HepG2 (cell line): ENCODE measurements around the gene GFRA3. TPM values are rescaled to one million over a fixed set of nuclear protein-coding genes. Genes with fewer than 3 reads are reported as not detected.
A peak's percentile ranks its signal among the peaks of the same experiment; 100 is the strongest.

Experiments used
- ATRX ChIP-seq: sonication (generic); formaldehyde crosslinking; IDR thresholded peaks from 2 replicates; pipeline ENCODE4 v1.4.0; 2020; ENCODE audit warnings: missing genetic modification reagents, borderline replicate concordance
- FUBP1 ChIP-seq: sonication (generic); formaldehyde crosslinking; IDR thresholded peaks from 2 replicates; pipeline ENCODE4 v1.5.1; 2020; ENCODE audit warnings: missing genetic modification reagents, mild to moderate bottlenecking, borderline replicate concordance
- GPN1 ChIP-seq: sonication (generic); formaldehyde crosslinking; IDR thresholded peaks from 2 replicates; pipeline ENCODE4 v1.5.1; 2020; ENCODE audit warnings: missing genetic modification reagents, borderline replicate concordance
- IKZF5 ChIP-seq: IDR thresholded peaks from 2 replicates; pipeline ENCODE4 v1.6.1; 2018; ENCODE audit warnings: missing genetic modification reagents, mild to moderate bottlenecking, missing compliant biosample characterization
- JDP2 ChIP-seq: sonication (generic); formaldehyde crosslinking; IDR thresholded peaks from 2 replicates; pipeline ENCODE4 v1.8.1; 2022; ENCODE audit warnings: missing genetic modification reagents, borderline replicate concordance
- JUN ChIP-seq: sonication (generic); formaldehyde crosslinking; IDR thresholded peaks from 2 replicates; pipeline ENCODE4 v1.4.0; 2020; ENCODE audit warnings: mild to moderate bottlenecking, missing genetic modification reagents
- KDM4B ChIP-seq: sonication (generic); formaldehyde crosslinking; IDR thresholded peaks from 2 replicates; pipeline ENCODE4 v1.4.0; 2020; ENCODE audit warnings: missing genetic modification reagents
- MED13 ChIP-seq: sonication (generic); formaldehyde crosslinking; IDR thresholded peaks from 2 replicates; pipeline ENCODE4 v1.5.0; 2020; ENCODE audit warnings: missing genetic modification reagents
- ONECUT2 ChIP-seq: sonication (generic); formaldehyde crosslinking; IDR thresholded peaks from 2 replicates; pipeline ENCODE4 v1.4.0; 2020; ENCODE audit warnings: missing genetic modification reagents
- PAXIP1 ChIP-seq: sonication (generic); formaldehyde crosslinking; conservative IDR thresholded peaks from 2 replicates; pipeline ENCODE4 v1.4.0; 2020; ENCODE audit warnings: mild to moderate bottlenecking, missing genetic modification reagents, moderate library complexity
- RFX5 ChIP-seq: IDR thresholded peaks from 2 replicates; pipeline ENCODE4 v1.6.1; 2011; ENCODE audit warnings: low read depth, low read length, improper control_type of control experiment
- SIN3A ChIP-seq: IDR thresholded peaks from 2 replicates; pipeline ENCODE4 v1.6.1; 2011; ENCODE audit warnings: low read depth, mild to moderate bottlenecking, control low read depth, low read length, borderline replicate concordance
- SOX13 ChIP-seq, 3 experiments: fragments of 450-650 bp in 1 of 3; sonication (generic) in 1 of 3; formaldehyde crosslinking in 1 of 3; IDR thresholded peaks in 2 of 3; conservative IDR thresholded peaks in 1 of 3; 2 replicates each; pipeline versions ENCODE4 v1.5.0 to v1.6.1; 2016 to 2020; ENCODE audit warnings: antibody characterized with exemption in 1 of 3, mild to moderate bottlenecking in 1 of 3, missing compliant biosample characterization in 1 of 3, missing genetic modification reagents in 1 of 3, moderate library complexity in 1 of 3
- U2AF1 ChIP-seq: fragments of 200-400 bp; formaldehyde crosslinking; optimal IDR thresholded peaks from 2 replicates; pipeline ENCODE3; 2017; ENCODE audit warnings: mild to moderate bottlenecking, low read depth, low read length
- ZIK1 ChIP-seq: sonication (generic); formaldehyde crosslinking; IDR thresholded peaks from 2 replicates; pipeline ENCODE4 v1.5.0; 2020; ENCODE audit warnings: mild to moderate bottlenecking, low read depth, missing genetic modification reagents, borderline replicate concordance
- ZNF574 ChIP-seq: sonication (generic); formaldehyde crosslinking; IDR thresholded peaks from 2 replicates; pipeline ENCODE4 v1.4.0; 2020; ENCODE audit warnings: missing genetic modification reagents
- polyA plus RNA-seq, 8 experiments: library from polyadenylated mRNA; depleted of rRNA in 3 of 8; stranded (reverse) in 7 of 8; unstranded in 1 of 8; fragments of >200 nt; fragmentation: Illumina TruSeq in 4 of 8; extraction: Trizol in 4 of 8; gene quantifications; 2 replicates each; pipeline versions ENCODE4 v1.2.1 to v1.2.3, GENCODE V29; 2011 to 2016; ENCODE audit warnings: low read depth in 4 of 8, missing spikeins in 1 of 8, mixed read lengths in 1 of 8; ENCODE audit not compliant: insufficient read depth in 1 of 8
- total RNA-seq, 5 experiments: library from RNA; depleted of rRNA; stranded (reverse); fragments of >200 nt; fragmentation: Illumina TruSeq; extraction: Trizol; gene quantifications; 2 replicates each; pipeline ENCODE4 v1.2.3, GENCODE V29; 2016; ENCODE audit warnings: low read depth in 1 of 5

Gene GFRA3
- total and polyA plus RNA-seq, 2 of the 13 experiments (the other 11 are each of a cell fraction or from before 2014, with no cell fraction given), result 0.27 to 0.30 TPM

GRCh38 chr5:138238034-138238433 is 36.4 kb downstream of the GFRA3 start (continued):
- TF ChIP-seq JDP2 (CRISPR knock-in tag) (no peak), ZIK1 (CRISPR knock-in tag) (no peak), JUN (CRISPR knock-in tag) (peak; percentile 45; the same call in 1 of the 2 replicates), ZNF574 (no peak), RFX5 (no peak), SIN3A (no peak), MED13 (CRISPR knock-in tag) (no peak), SOX13 (IDR thresholded peaks at IDR 0.05) (no peak), SOX13 (CRISPR knock-in tag; conservative IDR thresholded peaks at IDR 0.05 in 1 of 2, IDR thresholded peaks at IDR 0.05 in 1 of 2) (no peak), PAXIP1 (CRISPR knock-in tag) (peak; percentile 88), U2AF1 (no peak), FUBP1 (no peak), GPN1 (CRISPR knock-in tag) (no peak), IKZF5 (CRISPR knock-in tag) (no peak), ONECUT2 (CRISPR knock-in tag) (peak; percentile 90), ATRX (CRISPR knock-in tag) (no peak), KDM4B (CRISPR knock-in tag) (no peak)
